Frontal cortex (tissue), 4 donors: ENCODE results near the gene INTS4. TPM values are rescaled to one million over a fixed set of nuclear protein-coding genes. Genes with fewer than 3 reads are reported as not detected.
"Not testable (repeated sequence)": the region's sequence is repeated elsewhere in the genome, so short reads cannot be mapped to it uniquely, and the experiment has no call there.

Experiments
- DNase-seq, 2 donors: peaks; one replicate each; pipeline ENCODE4 v3.0.0; 2012; ENCODE audit warnings: low spot score in 2 of 2
- FAIRE-seq: peaks from 2 replicates; lab custom pipeline; 2012; peaks lifted over from hg19 to GRCh38; lab: Jason Lieb, UNC
- total RNA-seq: library from RNA; depleted of rRNA; stranded (reverse); fragments of >200 nt; gene quantifications from one replicate; pipeline ENCODE4 v1.2.3, GENCODE V29; 2014
- donor health status: control.
- donor health status: control.
- donor health status: control.

The INTS4 gene
- total RNA-seq, 1 donor from 2014 or later: 46.9 TPM

- FAIRE-seq, DNase-seq: not testable (repeated sequence)
These were observed 105.4 kb downstream of the INTS4 start for GRCh38 chr11:77889045-77889444.

- no peak for FAIRE-seq
- no peak for DNase-seq
These were observed 108.1 kb downstream of the INTS4 start for GRCh38 chr11:77886401-77886800.

- DNase-seq (no peak), FAIRE-seq (no peak)
These were observed 109.7 kb downstream of the INTS4 start for GRCh38 chr11:77884829-77885190.

GRCh38 chr11:77884186-77884828 is 110.2 kb downstream of the INTS4 start:
- no peak for FAIRE-seq
- DNase-seq: no peak

GRCh38 chr11:77883775-77884174 is 110.7 kb downstream of the INTS4 start:
- DNase-seq (no peak), FAIRE-seq (no peak)

- FAIRE-seq (no peak), DNase-seq (no peak)
These were observed 112.1 kb downstream of the INTS4 start for GRCh38 chr11:77882396-77882795.

- FAIRE-seq (no peak), DNase-seq (no peak)
These were observed 115.2 kb downstream of the INTS4 start for GRCh38 chr11:77879218-77879617.

- not testable (repeated sequence) for FAIRE-seq, DNase-seq
These were observed 116.2 kb downstream of the INTS4 start for GRCh38 chr11:77878247-77878646.

GRCh38 chr11:77876045-77876444 is 118.4 kb downstream of the INTS4 start:
- DNase-seq: no peak
- FAIRE-seq: no peak

- FAIRE-seq (no peak), DNase-seq (no peak)
These were observed 120.3 kb downstream of the INTS4 start for GRCh38 chr11:77874206-77874605.

- FAIRE-seq (no peak), DNase-seq (no peak)
These were observed 121.1 kb downstream of the INTS4 start for GRCh38 chr11:77873345-77873744.

GRCh38 chr11:77871855-77872254 is 122.6 kb downstream of the INTS4 start:
- DNase-seq (no peak), FAIRE-seq (no peak)

GRCh38 chr11:77868744-77869143 is 125.7 kb downstream of the INTS4 start:
- FAIRE-seq (no peak), DNase-seq (no peak)

- no peak for DNase-seq
- no peak for FAIRE-seq
These were observed 128.1 kb downstream of the INTS4 start for GRCh38 chr11:77866336-77866735.

GRCh38 chr11:77865805-77866204 is 128.7 kb downstream of the INTS4 start:
- DNase-seq (no peak), FAIRE-seq (no peak)

GRCh38 chr11:77861444-77861843 is 133.0 kb downstream of the INTS4 start:
- FAIRE-seq, DNase-seq: not testable (repeated sequence)

- FAIRE-seq, DNase-seq: not testable (repeated sequence)
These were observed 136.5 kb downstream of the INTS4 start for GRCh38 chr11:77857906-77858457.

GRCh38 chr11:77854838-77855237 is 139.6 kb downstream of the INTS4 start:
- no peak for FAIRE-seq
- no peak for DNase-seq

- no peak for DNase-seq
- no peak for FAIRE-seq
These were observed 143.0 kb downstream of the INTS4 start for GRCh38 chr11:77851503-77851902.

GRCh38 chr11:77843700-77844099 is 150.8 kb downstream of the INTS4 start:
- DNase-seq, FAIRE-seq: not testable (repeated sequence)

- FAIRE-seq (no peak), DNase-seq (no peak)
These were observed 151.9 kb downstream of the INTS4 start for GRCh38 chr11:77842441-77843121.
